ENCODE measurements around the gene PLA2G2A.

Gene PLA2G2A

GRCh38 chr1:20014153-20014552 is 34.7 kb upstream of the PLA2G2A start:
- no peak overlapping the region for H3K4me3 ChIP-seq (ENCODE audit: low read length in 2 of 2)

GRCh38 chr1:20010016-20010415 is 30.6 kb upstream of the PLA2G2A start:
- peaks cover 0 to 5% of the 10 kb centered on the region in 2 donors for H3K9me3 ChIP-seq (replicated peaks in 1 of 2; ENCODE audit: control insufficient read depth in 2 of 2, insufficient read depth in 1 of 2, low read depth in 1 of 2, low read length in 2 of 2)
- H4K91ac ChIP-seq (ENCODE audit: low read depth, low read length, poor library complexity), result no peak overlapping the region
- no peak overlapping the region for H2BK12ac ChIP-seq (ENCODE audit: low read length)
- no CpG with 5 or more reads among the region's 1 CpG for WGBS, 2 donors (ENCODE audit: extremely low coverage in 2 of 2, insufficient read length in 2 of 2, insufficient replicate concordance in 1 of 2)
- H3K4ac ChIP-seq (ENCODE audit: low read length), result no peak overlapping the region
- H2BK15ac ChIP-seq (ENCODE audit: low read length), result no peak overlapping the region
- H3K9ac ChIP-seq (ENCODE audit: low read depth, low read length, poor library complexity), result peak overlapping the region; percentile 39
- H2BK5ac ChIP-seq (ENCODE audit: low read length), result no peak overlapping the region
- H3K18ac ChIP-seq (ENCODE audit: low read length), result no peak overlapping the region
- H3K4me1 ChIP-seq (ENCODE audit: control insufficient read depth in 2 of 2, insufficient read depth in 1 of 2, low read depth in 1 of 2, low read length in 2 of 2), result no peaks in the 10 kb centered on the region
- no peak overlapping the region for H3K4me2 ChIP-seq (ENCODE audit: insufficient read depth, low read length, poor library complexity, severe bottlenecking)
- no peak overlapping the region for H4K8ac ChIP-seq (ENCODE audit: low read depth, low read length)
- H3K23ac ChIP-seq (ENCODE audit: low read depth, low read length, poor library complexity), result no peak overlapping the region
- H2AK5ac ChIP-seq (ENCODE audit: low read depth, low read length), result no peak overlapping the region
- H3K27me3 ChIP-seq (ENCODE audit: control insufficient read depth in 3 of 3, insufficient read depth in 3 of 3, low read depth in 1 of 3, low read length in 3 of 3), result no peaks in the 10 kb centered on the region
- H3K4me3 ChIP-seq (ENCODE audit: low read length in 2 of 2), result no peak overlapping the region
- H3K14ac ChIP-seq (ENCODE audit: low read length), result no peak overlapping the region
- no peaks in the 10 kb centered on the region for H3K79me1 ChIP-seq (ENCODE audit: low read depth, low read length)
- no peak overlapping the region for H3K27ac ChIP-seq (replicated peaks; ENCODE audit: low read length)
- no peak for DNase-seq (ENCODE audit: low spot score)
- no peaks in the 10 kb centered on the region for H3K36me3 ChIP-seq (replicated peaks in 1 of 2; ENCODE audit: control insufficient read depth in 2 of 2, insufficient read depth in 2 of 2, low read length in 2 of 2)
- H2AFZ ChIP-seq (ENCODE audit: low read length), result no peak overlapping the region
- no peak overlapping the region for H2BK120ac ChIP-seq (ENCODE audit: low read depth, low read length)

More at GRCh38 chr1:20014153-20014552, 34.7 kb upstream of the PLA2G2A start:
- no peak overlapping the region for H2BK12ac ChIP-seq (ENCODE audit: low read length)
- no peak overlapping the region for H2BK5ac ChIP-seq (ENCODE audit: low read length)
- no peak overlapping the region for H3K27ac ChIP-seq (replicated peaks; ENCODE audit: low read length)
- H3K4me2 ChIP-seq (ENCODE audit: insufficient read depth, low read length, poor library complexity, severe bottlenecking), result no peak overlapping the region
- H3K18ac ChIP-seq (ENCODE audit: low read length), result no peak overlapping the region
- H2BK120ac ChIP-seq (ENCODE audit: low read depth, low read length), result no peak overlapping the region
- H3K27me3 ChIP-seq (ENCODE audit: control insufficient read depth in 3 of 3, insufficient read depth in 3 of 3, low read depth in 1 of 3, low read length in 3 of 3), result no peaks in the 10 kb centered on the region
- H2AK5ac ChIP-seq (ENCODE audit: low read depth, low read length), result no peak overlapping the region
- no peak overlapping the region for H4K8ac ChIP-seq (ENCODE audit: low read depth, low read length)
- no peaks in the 10 kb centered on the region for H3K79me1 ChIP-seq (ENCODE audit: low read depth, low read length)
- H3K9ac ChIP-seq (ENCODE audit: low read depth, low read length, poor library complexity), result no peak overlapping the region
- no peak overlapping the region for H4K91ac ChIP-seq (ENCODE audit: low read depth, low read length, poor library complexity)
- no peak for DNase-seq (ENCODE audit: low spot score)
- H3K14ac ChIP-seq (ENCODE audit: low read length), result no peak overlapping the region
- H2BK15ac ChIP-seq (ENCODE audit: low read length), result no peak overlapping the region
- no peaks in the 10 kb centered on the region for H3K4me1 ChIP-seq (ENCODE audit: control insufficient read depth in 2 of 2, insufficient read depth in 1 of 2, low read depth in 1 of 2, low read length in 2 of 2)
- H3K23ac ChIP-seq (ENCODE audit: low read depth, low read length, poor library complexity), result no peak overlapping the region
- no CpG with 5 or more reads among the region's 2 CpGs for WGBS, 2 donors (ENCODE audit: extremely low coverage in 2 of 2, insufficient read length in 2 of 2, insufficient replicate concordance in 1 of 2)
- no peak overlapping the region for H3K4ac ChIP-seq (ENCODE audit: low read length)
- no peaks in the 10 kb centered on the region for H3K36me3 ChIP-seq (replicated peaks in 1 of 2; ENCODE audit: control insufficient read depth in 2 of 2, insufficient read depth in 2 of 2, low read length in 2 of 2)
- H2AFZ ChIP-seq (ENCODE audit: low read length), result no peak overlapping the region
- peaks cover 2 to 3% of the 10 kb centered on the region in 2 donors for H3K9me3 ChIP-seq (replicated peaks in 1 of 2; ENCODE audit: control insufficient read depth in 2 of 2, insufficient read depth in 1 of 2, low read depth in 1 of 2, low read length in 2 of 2)

- no peaks in the 10 kb centered on the region for H3K36me3 ChIP-seq (replicated peaks in 1 of 2; ENCODE audit: control insufficient read depth in 2 of 2, insufficient read depth in 2 of 2, low read length in 2 of 2)
- no peak overlapping the region for H2AFZ ChIP-seq (ENCODE audit: low read length)
- H3K4ac ChIP-seq (ENCODE audit: low read length), result no peak overlapping the region
- no CpG with 5 or more reads among the region's 1 CpG for WGBS, 2 donors (ENCODE audit: extremely low coverage in 2 of 2, insufficient read length in 2 of 2, insufficient replicate concordance in 1 of 2)
- no peak overlapping the region for H3K9ac ChIP-seq (ENCODE audit: low read depth, low read length, poor library complexity)
- no peak overlapping the region for H2AK5ac ChIP-seq (ENCODE audit: low read depth, low read length)
- no peak overlapping the region for H2BK15ac ChIP-seq (ENCODE audit: low read length)
- no peak overlapping the region for H3K18ac ChIP-seq (ENCODE audit: low read length)
- H3K27me3 ChIP-seq (ENCODE audit: control insufficient read depth in 3 of 3, insufficient read depth in 3 of 3, low read depth in 1 of 3, low read length in 3 of 3), result no peaks in the 10 kb centered on the region
- DNase-seq (ENCODE audit: low spot score), result no peak
- no peak overlapping the region for H2BK5ac ChIP-seq (ENCODE audit: low read length)
- H3K14ac ChIP-seq (ENCODE audit: low read length), result no peak overlapping the region
- no peak overlapping the region for H4K91ac ChIP-seq (ENCODE audit: low read depth, low read length, poor library complexity)
- H4K8ac ChIP-seq (ENCODE audit: low read depth, low read length), result no peak overlapping the region
- H3K4me3 ChIP-seq (ENCODE audit: low read length in 2 of 2), result no peak overlapping the region
- H3K23ac ChIP-seq (ENCODE audit: low read depth, low read length, poor library complexity), result no peak overlapping the region
- no peak overlapping the region for H2BK120ac ChIP-seq (ENCODE audit: low read depth, low read length)
- H2BK12ac ChIP-seq (ENCODE audit: low read length), result no peak overlapping the region
- no peak overlapping the region for H3K4me2 ChIP-seq (ENCODE audit: insufficient read depth, low read length, poor library complexity, severe bottlenecking)
- H3K9me3 ChIP-seq (replicated peaks in 1 of 2; ENCODE audit: control insufficient read depth in 2 of 2, insufficient read depth in 1 of 2, low read depth in 1 of 2, low read length in 2 of 2), result peaks cover 0 to 5% of the 10 kb centered on the region in 2 donors
- H3K79me1 ChIP-seq (ENCODE audit: low read depth, low read length), result no peaks in the 10 kb centered on the region
- H3K4me1 ChIP-seq (ENCODE audit: control insufficient read depth in 2 of 2, insufficient read depth in 1 of 2, low read depth in 1 of 2, low read length in 2 of 2), result no peaks in the 10 kb centered on the region
- no peak overlapping the region for H3K27ac ChIP-seq (replicated peaks; ENCODE audit: low read length)
Measured at GRCh38 chr1:20009212-20009611, 29.8 kb upstream of the PLA2G2A start.

GRCh38 chr1:20008391-20008841 is 29.0 kb upstream of the PLA2G2A start:
- no peak overlapping the region for H2BK120ac ChIP-seq (ENCODE audit: low read depth, low read length)
- H3K4me1 ChIP-seq (ENCODE audit: control insufficient read depth in 2 of 2, insufficient read depth in 1 of 2, low read depth in 1 of 2, low read length in 2 of 2), result no peaks in the 10 kb centered on the region
- no peak overlapping the region for H2BK12ac ChIP-seq (ENCODE audit: low read length)
- H3K9me3 ChIP-seq (replicated peaks in 1 of 2; ENCODE audit: control insufficient read depth in 2 of 2, insufficient read depth in 1 of 2, low read depth in 1 of 2, low read length in 2 of 2), result peaks cover 0 to 5% of the 10 kb centered on the region in 2 donors
- H3K79me1 ChIP-seq (ENCODE audit: low read depth, low read length), result no peaks in the 10 kb centered on the region
- no peak overlapping the region for H3K4ac ChIP-seq (ENCODE audit: low read length)
- no CpG with 5 or more reads among the region's 2 CpGs for WGBS, 2 donors (ENCODE audit: extremely low coverage in 2 of 2, insufficient read length in 2 of 2, insufficient replicate concordance in 1 of 2)
- H3K18ac ChIP-seq (ENCODE audit: low read length), result no peak overlapping the region
- no peak overlapping the region for H3K14ac ChIP-seq (ENCODE audit: low read length)
- no peaks in the 10 kb centered on the region for H3K27me3 ChIP-seq (ENCODE audit: control insufficient read depth in 3 of 3, insufficient read depth in 3 of 3, low read depth in 1 of 3, low read length in 3 of 3)
- H3K4me2 ChIP-seq (ENCODE audit: insufficient read depth, low read length, poor library complexity, severe bottlenecking), result no peak overlapping the region
- no peak overlapping the region for H2BK5ac ChIP-seq (ENCODE audit: low read length)
- no peak overlapping the region for H3K9ac ChIP-seq (ENCODE audit: low read depth, low read length, poor library complexity)
- H3K27ac ChIP-seq (replicated peaks; ENCODE audit: low read length), result no peak overlapping the region
- H2BK15ac ChIP-seq (ENCODE audit: low read length), result no peak overlapping the region
- no peak overlapping the region for H4K8ac ChIP-seq (ENCODE audit: low read depth, low read length)
- no peak overlapping the region for H4K91ac ChIP-seq (ENCODE audit: low read depth, low read length, poor library complexity)
- H2AFZ ChIP-seq (ENCODE audit: low read length), result no peak overlapping the region
- H3K23ac ChIP-seq (ENCODE audit: low read depth, low read length, poor library complexity), result no peak overlapping the region
- no peaks in the 10 kb centered on the region for H3K36me3 ChIP-seq (replicated peaks in 1 of 2; ENCODE audit: control insufficient read depth in 2 of 2, insufficient read depth in 2 of 2, low read length in 2 of 2)
- no peak overlapping the region for H3K4me3 ChIP-seq (ENCODE audit: low read length in 2 of 2)
- DNase-seq (ENCODE audit: low spot score), result no peak
- H2AK5ac ChIP-seq (ENCODE audit: low read depth, low read length), result no peak overlapping the region
